Measurements from ENCODE around the gene LTO1. TPM values are rescaled to one million over a fixed set of nuclear protein-coding genes. Genes with fewer than 3 reads are reported as not detected.

The LTO1 gene
- total and polyA plus RNA-seq, 10 of the 15 experiments (the other 5 are each of a cell fraction or from before 2014, with no cell fraction given): 2.6 to 27.5 (median 14.4) TPM

- ChIA-PET POLR2A (no interaction called here), SMC1A (ENCODE audit: uncharacterized antibody, unreplicated experiment) (no interaction called here), CTCF (no interaction called here), RAD21 (ENCODE audit: unreplicated experiment) (no interaction called here)
- no peaks in the 10 kb centered on the region for H3K79me2 ChIP-seq (ENCODE audit: control insufficient read depth, insufficient read depth, low read length)
- TF ChIP-seq SREBF1 (IDR thresholded peaks at IDR 0.05; ENCODE audit: low read length) (no peak), YY1 (IDR thresholded peaks at IDR 0.05; ENCODE audit: low read depth, low read length) (no peak), EZH2 (IDR thresholded peaks at IDR 0.05; ENCODE audit: borderline replicate concordance, control insufficient read depth, low read depth, low read length) (no peak), ELK1 (IDR thresholded peaks at IDR 0.05; ENCODE audit: low read depth, low read length) (no peak), PBX3 (IDR thresholded peaks at IDR 0.05; ENCODE audit: insufficient replicate concordance, low read depth, low read length) (no peak), KDM1A (IDR thresholded peaks at IDR 0.05; ENCODE audit: borderline replicate concordance) (no peak), ZBTB40 (IDR thresholded peaks at IDR 0.05; ENCODE audit: borderline replicate concordance) (no peak), HDGF (IDR thresholded peaks at IDR 0.05) (no peak), IRF4 (IDR thresholded peaks at IDR 0.05; ENCODE audit: low read depth, low read length) (no peak)
- no peaks in the 10 kb centered on the region for H3K4me1 ChIP-seq (ENCODE audit: control insufficient read depth, insufficient read depth, low read length)
- WGBS (ENCODE audit: insufficient coverage, insufficient replicate concordance, low lambda C conversion rate, missing lambda C conversion rate): 69% methylated on average over 19 of the region's 19 CpGs
- no peak overlapping the region for H2AFZ ChIP-seq (ENCODE audit: control insufficient read depth, low read depth, low read length)
- no peak for FAIRE-seq
- no peak for ATAC-seq
- H3K36me3 ChIP-seq (ENCODE audit: control insufficient read depth in 2 of 2, insufficient read depth in 2 of 2, low read length in 1 of 2): no peaks in the 10 kb centered on the region
- intact Hi-C loops (cut with micrococcal nuclease; ENCODE audit: unreplicated experiment) (no loop called here), in situ Hi-C loops (cut with MboI) (no loop called here)
- H3K4me3 ChIP-seq: no peak overlapping the region
- H3K27ac ChIP-seq (ENCODE audit: control insufficient read depth, insufficient read depth): no peak overlapping the region
- no peak for DNase-seq (ENCODE audit: low read depth, low spot score)
- H4K20me1 ChIP-seq (ENCODE audit: control insufficient read depth, insufficient read depth): no peaks in the 10 kb centered on the region
- H3K4me2 ChIP-seq (ENCODE audit: control insufficient read depth, insufficient read depth): no peak overlapping the region
- BruUV-seq (replicated peaks): no TSS peak
- H3K27me3 ChIP-seq (replicated peaks in 1 of 2; ENCODE audit: control insufficient read depth in 2 of 2, insufficient read depth in 2 of 2, low read length in 1 of 2): no peaks in the 10 kb centered on the region
- no peak overlapping the region for H3K9ac ChIP-seq (ENCODE audit: control insufficient read depth, insufficient read depth, low read length)
- H3K9me3 ChIP-seq (replicated peaks; ENCODE audit: control insufficient read depth, insufficient read depth, low read length): no peaks in the 10 kb centered on the region; the same call in 2 of the 3 replicates
Observed at GRCh38 chr11:69655479-69656428, 19.4 kb downstream of the LTO1 start.
